Fibroblast of gingiva (primary cell): Measurements from ENCODE around the gene CDK5R2.
"Not testable (repeated sequence)": the region's sequence is repeated elsewhere in the genome, so short reads cannot be mapped to it uniquely, and the experiment has no call there.

ENCODE experiments used
- DNase-seq: peaks from one replicate; pipeline ENCODE4 v3.0.0-alpha.2; 2011; ENCODE audit warnings: low read depth

The CDK5R2 gene

GRCh38 chr2:218959141-218959731 lies at the start of gene CDK5R2:
TSS of gene CDK5R2 (plus strand) at chr2:218959666. CDS start at chr2:218959821, 155 bp downstream.
- DNase-seq: peak; percentile 65

- DNase-seq: no peak
These were observed 48.7 kb upstream of the CDK5R2 start for GRCh38 chr2:218910741-218911140.

GRCh38 chr2:218920504-218920903 lies 39.0 kb upstream of the CDK5R2 start:
- DNase-seq: no peak

- DNase-seq: no peak
These were observed 34.7 kb upstream of the CDK5R2 start for GRCh38 chr2:218924757-218925156.

GRCh38 chr2:218925434-218925833 lies 34.0 kb upstream of the CDK5R2 start:
- no peak for DNase-seq

- no peak for DNase-seq
These were observed 32.0 kb upstream of the CDK5R2 start for GRCh38 chr2:218927422-218927821.

GRCh38 chr2:218927876-218928275 lies 31.6 kb upstream of the CDK5R2 start:
- no peak for DNase-seq

GRCh38 chr2:218930488-218930887 lies 29.0 kb upstream of the CDK5R2 start:
- DNase-seq: not testable (repeated sequence)

GRCh38 chr2:218931751-218932150 lies 27.7 kb upstream of the CDK5R2 start:
- DNase-seq: not testable (repeated sequence)

- no peak for DNase-seq
These were observed 14.6 kb upstream of the CDK5R2 start for GRCh38 chr2:218944759-218945404.

GRCh38 chr2:218946621-218947020 lies 12.8 kb upstream of the CDK5R2 start:
- DNase-seq: no peak

- DNase-seq: no peak
These were observed 7.3 kb upstream of the CDK5R2 start for GRCh38 chr2:218952160-218952559.

GRCh38 chr2:218953366-218953954 lies 6.0 kb upstream of the CDK5R2 start:
- no peak for DNase-seq

GRCh38 chr2:218954541-218955300 lies 4.7 kb upstream of the CDK5R2 start:
- DNase-seq: no peak

- DNase-seq: no peak
These were observed 3.4 kb upstream of the CDK5R2 start for GRCh38 chr2:218956039-218956438.

- DNase-seq: no peak
These were observed 1.8 kb upstream of the CDK5R2 start for GRCh38 chr2:218957671-218958070.

GRCh38 chr2:218958276-218958675 lies 1.2 kb upstream of the CDK5R2 start:
- no peak for DNase-seq

GRCh38 chr2:218959761-218960308 lies 369 bp downstream of the CDK5R2 start:
- no peak for DNase-seq

GRCh38 chr2:218960309-218961165 lies 1.1 kb downstream of the CDK5R2 start:
- DNase-seq: no peak

- DNase-seq: no peak
These were observed 1.8 kb downstream of the CDK5R2 start for GRCh38 chr2:218961229-218961628.
